HG03280 (cell line): ENCODE results near the gene TMEM53.

ENCODE experiments used
- ATAC-seq: cut with Tn5 transposase; IDR thresholded peaks from one replicate; pipeline ENCODE4 v1.9.1; 2021; ENCODE audit warnings: mild to moderate bottlenecking, moderate library complexity; ENCODE audit not compliant: unreplicated experiment

TMEM53 gene

GRCh38 chr1:44631647-44632539 lies 42.4 kb downstream of the TMEM53 start:
- ATAC-seq, result peak; percentile 63

- no peak for ATAC-seq
Observed at GRCh38 chr1:44631333-44631646, 43.0 kb downstream of the TMEM53 start.

GRCh38 chr1:44630116-44630515 lies 44.2 kb downstream of the TMEM53 start:
- no peak for ATAC-seq

GRCh38 chr1:44628962-44629756 lies 45.1 kb downstream of the TMEM53 start:
- no peak for ATAC-seq

GRCh38 chr1:44625348-44625747 lies 48.9 kb downstream of the TMEM53 start:
- ATAC-seq, result no peak

- no peak for ATAC-seq
Observed at GRCh38 chr1:44624268-44624901, 49.9 kb downstream of the TMEM53 start.

- no peak for ATAC-seq
Observed at GRCh38 chr1:44621841-44622286, 52.4 kb downstream of the TMEM53 start.

- no peak for ATAC-seq
Observed at GRCh38 chr1:44620072-44620471, 54.2 kb downstream of the TMEM53 start.

- no peak for ATAC-seq
Observed at GRCh38 chr1:44619261-44619900, 54.9 kb downstream of the TMEM53 start.

- ATAC-seq, result no peak
Observed at GRCh38 chr1:44617703-44618029, 56.6 kb downstream of the TMEM53 start.

GRCh38 chr1:44616991-44617702 lies 57.1 kb downstream of the TMEM53 start:
- ATAC-seq, result no peak

- ATAC-seq, result no peak
Observed at GRCh38 chr1:44616284-44616990, 57.8 kb downstream of the TMEM53 start.

- ATAC-seq, result no peak
Observed at GRCh38 chr1:44613941-44614340, 60.3 kb downstream of the TMEM53 start.

- ATAC-seq, result no peak
Observed at GRCh38 chr1:44611866-44612265, 62.4 kb downstream of the TMEM53 start.

- ATAC-seq, result no peak
Observed at GRCh38 chr1:44611419-44611818, 62.9 kb downstream of the TMEM53 start.

- no peak for ATAC-seq
Observed at GRCh38 chr1:44610527-44611148, 63.6 kb downstream of the TMEM53 start.

GRCh38 chr1:44609768-44610526 lies 64.3 kb downstream of the TMEM53 start:
- no peak for ATAC-seq

- no peak for ATAC-seq
Observed at GRCh38 chr1:44609412-44609767, 64.9 kb downstream of the TMEM53 start.

GRCh38 chr1:44608141-44608540 lies 66.1 kb downstream of the TMEM53 start:
- ATAC-seq, result no peak
